Subcutaneous adipose tissue (tissue), 4 donors: ENCODE results near the gene FMO4. TPM values are rescaled to one million over a fixed set of nuclear protein-coding genes. Genes with fewer than 3 reads are reported as not detected.

Experiments used
- CTCF ChIP-seq: fragments of 450-650 bp; IDR thresholded peaks from one replicate; pipeline ENCODE4 v1.5.1; 2016; ENCODE audit warnings: low read depth, mild to moderate bottlenecking, control low read depth, antibody characterized with exemption, moderate library complexity
- total RNA-seq, 4 donors: library from RNA; depleted of rRNA; stranded (reverse); fragments of >200 nt; gene quantifications; one replicate each; pipeline ENCODE4 v1.1.0, GENCODE V29; 2016

Gene FMO4
- total RNA-seq, 4 donors from 2014 or later = 4.3 to 20.4 (median 10.8) TPM

- no peak for TF ChIP-seq CTCF
Measured at GRCh38 chr1:171351961-171352360, 38.0 kb downstream of the FMO4 start.

- no peak for TF ChIP-seq CTCF
Measured at GRCh38 chr1:171352554-171352953, 38.6 kb downstream of the FMO4 start.

GRCh38 chr1:171355727-171356126 lies 41.7 kb downstream of the FMO4 start:
- no peak for TF ChIP-seq CTCF

- TF ChIP-seq CTCF = no peak
Measured at GRCh38 chr1:171357179-171357578, 43.2 kb downstream of the FMO4 start.

GRCh38 chr1:171366085-171366484 lies 52.1 kb downstream of the FMO4 start:
- TF ChIP-seq CTCF = no peak

- TF ChIP-seq CTCF = no peak
Measured at GRCh38 chr1:171366816-171367215, 52.8 kb downstream of the FMO4 start.

GRCh38 chr1:171367436-171367835 lies 53.5 kb downstream of the FMO4 start:
- TF ChIP-seq CTCF = no peak
